Measurements from ENCODE around the gene DLX6.

Gene DLX6

GRCh38 chr7:97005183-97006054 is at the start of gene DLX6:
Gene DLX6 (plus strand): TSS chr7:97005553. CDS start chr7:97005978, 425 bp downstream.
- no peak for DNase-seq (ENCODE audit: low spot score)

GRCh38 chr7:96959135-96959534 is 46.2 kb upstream of the DLX6 start:
- DNase-seq (ENCODE audit: low spot score), result no peak

- no peak for DNase-seq (ENCODE audit: low spot score)
Measured at GRCh38 chr7:96962221-96962885, 43.0 kb upstream of the DLX6 start.

- DNase-seq (ENCODE audit: low spot score), result no peak
Measured at GRCh38 chr7:96968981-96969380, 36.4 kb upstream of the DLX6 start.

GRCh38 chr7:96970739-96971138 is 34.6 kb upstream of the DLX6 start:
- no peak for DNase-seq (ENCODE audit: low spot score)

- DNase-seq (ENCODE audit: low spot score), result no peak
Measured at GRCh38 chr7:96973986-96974385, 31.4 kb upstream of the DLX6 start.

GRCh38 chr7:96976106-96976505 is 29.2 kb upstream of the DLX6 start:
- DNase-seq (ENCODE audit: low spot score), result no peak

GRCh38 chr7:96977445-96977844 is 27.9 kb upstream of the DLX6 start:
- DNase-seq (ENCODE audit: low spot score), result no peak

- DNase-seq (ENCODE audit: low spot score), result no peak
Measured at GRCh38 chr7:96979551-96980276, 25.6 kb upstream of the DLX6 start.

GRCh38 chr7:96982586-96982985 is 22.8 kb upstream of the DLX6 start:
- DNase-seq (ENCODE audit: low spot score), result no peak

GRCh38 chr7:96985992-96986391 is 19.4 kb upstream of the DLX6 start:
- no peak for DNase-seq (ENCODE audit: low spot score)

- no peak for DNase-seq (ENCODE audit: low spot score)
Measured at GRCh38 chr7:96986901-96987300, 18.5 kb upstream of the DLX6 start.

GRCh38 chr7:96987719-96988118 is 17.6 kb upstream of the DLX6 start:
- DNase-seq (ENCODE audit: low spot score), result no peak

- DNase-seq (ENCODE audit: low spot score), result no peak
Measured at GRCh38 chr7:96989241-96989858, 16.0 kb upstream of the DLX6 start.

GRCh38 chr7:96989859-96990317 is 15.5 kb upstream of the DLX6 start:
- no peak for DNase-seq (ENCODE audit: low spot score)

- no peak for DNase-seq (ENCODE audit: low spot score)
Measured at GRCh38 chr7:96991546-96992191, 13.7 kb upstream of the DLX6 start.

GRCh38 chr7:96992192-96993005 is 13.0 kb upstream of the DLX6 start:
- DNase-seq (ENCODE audit: low spot score), result no peak

GRCh38 chr7:96993094-96993865 is 12.1 kb upstream of the DLX6 start:
- DNase-seq (ENCODE audit: low spot score), result no peak

- DNase-seq (ENCODE audit: low spot score), result no peak
Measured at GRCh38 chr7:96993980-96994379, 11.4 kb upstream of the DLX6 start.

All from kidney capillary endothelial cell (primary cell).